K562 (cell line): ENCODE data around the gene KYAT1. TPM values are rescaled to one million over a fixed set of nuclear protein-coding genes. Genes with fewer than 3 reads are reported as not detected.

ENCODE experiments used
- C11orf30 ChIP-seq: fragments of 450-650 bp; IDR thresholded peaks from 2 replicates; pipeline ENCODE4 v1.6.1; 2016; ENCODE audit warnings: low read depth, mild to moderate bottlenecking
- CREB1 ChIP-seq, 2 experiments: sonication (generic) in 1 of 2; formaldehyde crosslinking in 1 of 2; IDR thresholded peaks; 2 replicates each; pipeline versions ENCODE4 v1.6.1 to v1.8.0; 2012 to 2022; ENCODE audit warnings: inconsistent platforms in 1 of 2, mild to moderate bottlenecking in 1 of 2, missing genetic modification reagents in 1 of 2, moderate library complexity in 1 of 2
- ETV1 ChIP-seq: fragments of 450-650 bp; conservative IDR thresholded peaks from 2 replicates; pipeline ENCODE4 v1.6.1; 2016; ENCODE audit warnings: missing genetic modification characterization, control low read depth, low read depth, missing compliant biosample characterization
- HNRNPUL1 ChIP-seq: fragments of 200-400 bp; formaldehyde crosslinking; IDR thresholded peaks from 2 replicates; pipeline ENCODE4 v1.6.1; 2017; ENCODE audit warnings: low read length
- MAFG ChIP-seq: fragments of 450-650 bp; conservative IDR thresholded peaks from 2 replicates; pipeline ENCODE4 v1.6.1; 2016; ENCODE audit warnings: missing genetic modification characterization, missing compliant biosample characterization
- MTA3 ChIP-seq: fragments of 450-650 bp; formaldehyde crosslinking; IDR thresholded peaks from 2 replicates; pipeline ENCODE4 v1.6.1; 2017; ENCODE audit warnings: mild to moderate bottlenecking, borderline replicate concordance
- NFE2 ChIP-seq: IDR thresholded peaks from 2 replicates; pipeline ENCODE4 v1.6.1; 2014; ENCODE audit warnings: antibody characterized with exemption, low read depth
- PHB2 ChIP-seq: fragments of 450-650 bp; IDR thresholded peaks from 2 replicates; pipeline ENCODE4 v1.6.1; 2017; ENCODE audit warnings: low read depth
- POU5F1 ChIP-seq: fragments of 150-350 bp; IDR thresholded peaks from 2 replicates; pipeline ENCODE4 v1.6.1; 2014; ENCODE audit warnings: borderline replicate concordance, low read length, low read depth, mild to moderate bottlenecking; ENCODE audit not compliant: partially characterized antibody
- SETDB1 ChIP-seq: IDR thresholded peaks from one replicate; pipeline ENCODE4 v1.6.1; 2012; ENCODE audit warnings: low read length, control low read depth, inconsistent platforms
- SIN3A ChIP-seq, 2 experiments: fragments of 150-350 bp in 1 of 2; IDR thresholded peaks; 2 replicates each; pipeline ENCODE4 v1.6.1; 2011 to 2016; ENCODE audit warnings: borderline replicate concordance in 2 of 2, low read depth in 2 of 2, low read length in 2 of 2, mild to moderate bottlenecking in 2 of 2, moderate library complexity in 2 of 2; ENCODE audit not compliant: control insufficient read depth in 1 of 2
- SIN3B ChIP-seq: fragments of 450-650 bp; IDR thresholded peaks from 2 replicates; pipeline ENCODE4 v1.6.1; 2017; ENCODE audit warnings: low read depth, mild to moderate bottlenecking, moderate library complexity
- SMAD1 ChIP-seq: fragments of 150-350 bp; IDR thresholded peaks from 2 replicates; pipeline ENCODE4 v1.6.1; 2014; ENCODE audit warnings: low read length, low read depth; ENCODE audit not compliant: partially characterized antibody
- SPI1 ChIP-seq: IDR thresholded peaks from 2 replicates; pipeline ENCODE4 v1.6.1; 2011; ENCODE audit warnings: low read depth, low read length, control low read depth, borderline replicate concordance
- SRSF9 ChIP-seq: fragments of 200-400 bp; formaldehyde crosslinking; IDR thresholded peaks from 2 replicates; pipeline ENCODE4 v1.6.1; 2017; ENCODE audit warnings: low read depth, low read length, borderline replicate concordance
- WHSC1 ChIP-seq: IDR thresholded peaks from one replicate; pipeline ENCODE4 v1.6.1; 2012; ENCODE audit warnings: low read length, control low read depth, inconsistent platforms
- ZBTB43 ChIP-seq: sonication (generic); formaldehyde crosslinking; IDR thresholded peaks from 2 replicates; pipeline ENCODE4 v1.8.0; 2023; ENCODE audit warnings: mild to moderate bottlenecking, missing genetic modification reagents
- ZBTB7A ChIP-seq: IDR thresholded peaks from 2 replicates; pipeline ENCODE4 v1.6.1; 2011; ENCODE audit warnings: low read depth, mild to moderate bottlenecking, low read length, moderate library complexity, borderline replicate concordance; ENCODE audit not compliant: control insufficient read depth
- ZFX ChIP-seq: sonication (generic); formaldehyde crosslinking; IDR thresholded peaks from 2 replicates; pipeline ENCODE4 v1.8.0; 2022; ENCODE audit warnings: mild to moderate bottlenecking, missing genetic modification reagents, moderate library complexity
- ZHX1 ChIP-seq: fragments of 150-350 bp; conservative IDR thresholded peaks from 2 replicates; pipeline ENCODE4 v1.6.1; 2014; ENCODE audit warnings: low read length
- ZNF146 ChIP-seq: IDR thresholded peaks from one replicate; pipeline ENCODE4 v1.6.1; 2018; ENCODE audit warnings: missing compliant biosample characterization; ENCODE audit not compliant: unreplicated experiment
- ZNF3 ChIP-seq: fragments of 250-450 bp; sonication (Bioruptor Pico); IDR thresholded peaks from 2 replicates; pipeline ENCODE4 v1.5.0; 2021; ENCODE audit warnings: mild to moderate bottlenecking, moderate library complexity
- ZNF384 ChIP-seq: IDR thresholded peaks from 2 replicates; pipeline ENCODE4 v1.6.1; 2012; ENCODE audit warnings: low read depth, low read length, improper control_type of control experiment
- ZNF41 ChIP-seq: fragments of 250-450 bp; sonication (Bioruptor Pico); conservative IDR thresholded peaks from 2 replicates; pipeline ENCODE4 v1.4.0; 2020; ENCODE audit warnings: mild to moderate bottlenecking
- ZNF57 ChIP-seq: fragments of 450-650 bp; formaldehyde crosslinking; IDR thresholded peaks from 2 replicates; pipeline ENCODE4 v1.4.0; 2020; ENCODE audit warnings: mild to moderate bottlenecking, moderate library complexity
- ZNF75A ChIP-seq: fragments of 450-650 bp; formaldehyde crosslinking; IDR thresholded peaks from 2 replicates; pipeline ENCODE4 v1.4.0; 2020; ENCODE audit warnings: mild to moderate bottlenecking
- polyA plus RNA-seq, 8 experiments: library from polyadenylated mRNA; depleted of rRNA in 4 of 8; stranded (reverse) in 5 of 8; unstranded in 3 of 8; fragments of >200 nt; fragmentation: Nextera tagmentation in 2 of 8; fragmentation: Illumina TruSeq in 1 of 8; extraction: Ambion mirVana in 2 of 8; extraction: Trizol in 1 of 8; gene quantifications; 2 replicates each; pipeline versions ENCODE4 v1.2.1 to v1.2.3, GENCODE V29; 2011 to 2014; ENCODE audit warnings: inconsistent platforms in 1 of 8, missing spikeins in 1 of 8
- total RNA-seq, 7 experiments: library from RNA; depleted of rRNA in 6 of 7; stranded (reverse); fragments of >200 nt in 6 of 7; fragmentation: Illumina TruSeq in 2 of 7; extraction: Trizol in 2 of 7; gene quantifications; 2 replicates each; pipeline versions ENCODE4 v1.2.1 to v1.2.3, GENCODE V29; 2011 to 2021; ENCODE audit warnings: low replicate concordance in 1 of 7

KYAT1 gene
- total and polyA plus RNA-seq, 9 of the 15 experiments (the other 6 are each of a cell fraction or from before 2014, with no cell fraction given), result 6.4 to 16.8 (median 11.1) TPM

- TF ChIP-seq SIN3B (peak; percentile 96), SMAD1 (no peak), MTA3 (no peak), ZBTB43 (CRISPR knock-in tag) (0 out of 2 replicates have a peak, but pooled peaks have one; percentile 63), HNRNPUL1 (no peak), ZNF3 (no peak), C11orf30 (peak; percentile 92), ZNF75A (CRISPR knock-in tag) (no peak), WHSC1 (no peak), ZNF146 (CRISPR knock-in tag) (no peak), MAFG (tag) (no peak), ZNF384 (no peak), ZHX1 (0 out of 2 replicates have a peak, but pooled peaks have one; percentile 24), NFE2 (no peak), ZBTB7A (peak; percentile 22; the same call in 1 of the 2 replicates), CREB1 (IDR thresholded peaks at IDR 0.05) (peak; percentile 51; the same call in 1 of the 2 replicates), CREB1 (CRISPR knock-in tag; IDR thresholded peaks at IDR 0.05) (peak; percentile 52; the same call in 1 of the 2 replicates), SIN3A (IDR thresholded peaks at IDR 0.05; ENCODE audit: borderline replicate concordance in 2 of 2, control insufficient read depth in 1 of 2, low read depth in 2 of 2, low read length in 2 of 2) (peak; percentile 71 to 91; a peak in 3 of 4 replicates), ZNF57 (CRISPR knock-in tag) (no peak), ZNF41 (CRISPR knock-in tag) (no peak), SPI1 (0 out of 2 replicates have a peak, but pooled peaks have one; percentile 23), ZFX (peak; percentile 64), PHB2 (no peak), SRSF9 (no peak), SETDB1 (no peak), ETV1 (tag) (peak; percentile 76), POU5F1 (no peak)
Measured at GRCh38 chr9:128829477-128830251, 52.1 kb downstream of the KYAT1 start, which contains the start of gene SPOUT1 (continued).
